WERI-Rb-1 (cell line): ENCODE results near the gene SIDT2.

Source experiments
- DNase-seq: peaks from one replicate; pipeline ENCODE4 v3.0.0-alpha.2; 2020
- H3K27ac ChIP-seq: fragments of 250-450 bp; sonication (Bioruptor Pico); 2 replicates; pipeline ENCODE4 v1.5.1; 2020; ENCODE audit warnings: mild to moderate bottlenecking, moderate library complexity
- H3K27me3 ChIP-seq: fragments of 250-450 bp; sonication (Bioruptor Pico); 2 replicates; pipeline ENCODE4 v1.5.1; 2021; ENCODE audit warnings: mild to moderate bottlenecking, low read depth, moderate library complexity; ENCODE audit not compliant: insufficient read depth, severe bottlenecking
- H3K36me3 ChIP-seq: fragments of 250-450 bp; sonication (Bioruptor Pico); 2 replicates; pipeline ENCODE4 v1.5.1; 2020; ENCODE audit warnings: mild to moderate bottlenecking, moderate library complexity
- H3K4me3 ChIP-seq: 2 replicates; pipeline ENCODE4 v1.5.1; 2011; ENCODE audit warnings: low read depth, mild to moderate bottlenecking, control low read depth, low read length
- H3K9me3 ChIP-seq: fragments of 250-450 bp; sonication (Bioruptor Pico); 2 replicates; pipeline ENCODE4 v1.5.1; 2021; ENCODE audit warnings: mild to moderate bottlenecking, moderate library complexity; ENCODE audit not compliant: severe bottlenecking
- TF ChIP-seq, protein P1 (sequence below): IDR thresholded peaks from 2 replicates; pipeline ENCODE4 v1.5.1; 2011; ENCODE audit warnings: low read depth, mild to moderate bottlenecking, control low read depth, inconsistent platforms, low read length

The SIDT2 gene

DNA sequence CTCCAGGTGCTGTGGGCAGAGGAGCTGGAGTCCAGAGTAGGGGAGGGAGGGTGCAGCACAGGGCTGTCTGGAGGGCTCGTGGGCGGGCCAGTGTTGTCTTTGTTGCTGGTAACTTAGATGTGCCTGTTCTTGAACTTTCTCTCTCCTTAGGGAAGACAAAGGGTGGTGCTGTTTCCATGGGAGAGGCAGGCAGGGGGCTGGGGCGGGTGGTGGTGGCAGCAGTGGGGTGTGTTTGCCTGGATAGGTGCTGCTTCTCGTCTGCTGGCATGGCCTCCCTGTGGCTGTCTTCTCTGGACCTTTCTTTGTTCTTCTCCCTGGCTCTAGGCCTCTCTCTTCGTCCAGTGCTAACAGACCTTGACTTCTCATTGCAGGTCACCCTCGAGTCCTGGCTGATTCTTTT, 8.5 kb downstream of the SIDT2 start:
- Histone ChIP-seq H3K4me3 (no peak overlapping the region), H3K9me3 (no peaks in the 10 kb centered on the region), H3K27ac (no peak overlapping the region), H3K36me3 (peaks cover 40% of the 10 kb centered on the region), H3K27me3 (no peaks in the 10 kb centered on the region)
- TF ChIP-seq, protein P1, sequence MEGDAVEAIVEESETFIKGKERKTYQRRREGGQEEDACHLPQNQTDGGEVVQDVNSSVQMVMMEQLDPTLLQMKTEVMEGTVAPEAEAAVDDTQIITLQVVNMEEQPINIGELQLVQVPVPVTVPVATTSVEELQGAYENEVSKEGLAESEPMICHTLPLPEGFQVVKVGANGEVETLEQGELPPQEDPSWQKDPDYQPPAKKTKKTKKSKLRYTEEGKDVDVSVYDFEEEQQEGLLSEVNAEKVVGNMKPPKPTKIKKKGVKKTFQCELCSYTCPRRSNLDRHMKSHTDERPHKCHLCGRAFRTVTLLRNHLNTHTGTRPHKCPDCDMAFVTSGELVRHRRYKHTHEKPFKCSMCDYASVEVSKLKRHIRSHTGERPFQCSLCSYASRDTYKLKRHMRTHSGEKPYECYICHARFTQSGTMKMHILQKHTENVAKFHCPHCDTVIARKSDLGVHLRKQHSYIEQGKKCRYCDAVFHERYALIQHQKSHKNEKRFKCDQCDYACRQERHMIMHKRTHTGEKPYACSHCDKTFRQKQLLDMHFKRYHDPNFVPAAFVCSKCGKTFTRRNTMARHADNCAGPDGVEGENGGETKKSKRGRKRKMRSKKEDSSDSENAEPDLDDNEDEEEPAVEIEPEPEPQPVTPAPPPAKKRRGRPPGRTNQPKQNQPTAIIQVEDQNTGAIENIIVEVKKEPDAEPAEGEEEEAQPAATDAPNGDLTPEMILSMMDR = no peak
- DNase-seq = no peak

DNA sequence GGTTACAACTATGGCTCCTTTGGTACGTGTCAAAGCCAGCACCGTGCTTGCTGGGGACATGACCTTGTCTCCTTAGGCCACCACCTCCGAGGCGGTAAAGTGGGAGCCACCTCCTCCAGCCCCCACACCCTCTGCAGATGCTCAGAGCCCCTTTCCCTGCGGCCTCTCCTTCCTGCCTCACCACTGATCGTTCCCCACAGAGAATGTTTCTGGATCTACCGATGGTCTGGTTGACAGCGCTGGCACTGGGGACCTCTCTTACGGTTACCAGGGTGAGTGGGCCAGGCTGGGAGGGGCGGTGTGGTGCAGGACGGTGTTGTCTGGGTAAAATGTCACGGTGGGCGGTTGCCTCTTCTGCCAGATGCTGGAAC, 8.9 kb downstream of the SIDT2 start:
- Histone ChIP-seq H3K9me3 (no peaks in the 10 kb centered on the region), H3K27me3 (no peaks in the 10 kb centered on the region), H3K4me3 (no peak overlapping the region), H3K27ac (no peak overlapping the region), H3K36me3 (peaks cover 36% of the 10 kb centered on the region)
- DNase-seq = no peak
- TF ChIP-seq, protein P1 = no peak

DNA sequence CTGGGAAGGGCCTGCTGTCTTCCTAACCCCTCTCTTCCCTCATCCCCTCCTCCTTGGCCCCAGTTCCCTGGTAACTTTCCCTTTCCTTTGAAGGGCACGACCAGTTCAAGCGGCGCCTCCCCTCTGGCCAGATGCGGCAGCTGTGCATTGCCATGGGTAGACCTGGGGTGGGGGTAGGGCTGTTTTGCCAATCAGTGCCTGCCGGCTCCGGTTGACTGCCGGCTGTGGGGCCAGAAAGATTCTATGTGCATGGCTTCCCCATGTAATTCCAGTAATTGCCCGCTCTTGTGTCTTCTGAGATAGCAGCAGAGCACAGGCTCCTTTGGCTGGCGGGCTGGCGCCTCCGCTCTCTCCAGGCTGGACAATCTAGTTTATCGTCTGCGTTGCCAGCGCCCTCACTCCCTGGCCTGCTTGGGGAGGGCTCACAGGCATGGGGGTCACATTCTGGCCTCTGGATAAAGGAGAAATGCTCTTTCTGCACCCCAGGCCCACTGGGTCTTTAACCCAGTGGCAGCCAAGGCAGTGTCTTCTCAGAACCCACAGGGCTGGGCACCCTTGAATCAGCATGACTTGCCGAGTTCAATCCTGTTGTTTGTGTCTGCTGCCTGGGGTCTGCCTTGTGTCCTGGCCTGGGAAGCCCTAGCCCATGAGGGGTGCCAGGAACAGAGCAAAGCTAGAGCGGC, 9.4 kb downstream of the SIDT2 start:
- no peak for DNase-seq
- TF ChIP-seq, protein P1 = no peak
- Histone ChIP-seq H3K27me3 (no peaks in the 10 kb centered on the region), H3K9me3 (no peaks in the 10 kb centered on the region), H3K27ac (no peak overlapping the region), H3K36me3 (peaks cover 36% of the 10 kb centered on the region), H3K4me3 (no peak overlapping the region)

DNA sequence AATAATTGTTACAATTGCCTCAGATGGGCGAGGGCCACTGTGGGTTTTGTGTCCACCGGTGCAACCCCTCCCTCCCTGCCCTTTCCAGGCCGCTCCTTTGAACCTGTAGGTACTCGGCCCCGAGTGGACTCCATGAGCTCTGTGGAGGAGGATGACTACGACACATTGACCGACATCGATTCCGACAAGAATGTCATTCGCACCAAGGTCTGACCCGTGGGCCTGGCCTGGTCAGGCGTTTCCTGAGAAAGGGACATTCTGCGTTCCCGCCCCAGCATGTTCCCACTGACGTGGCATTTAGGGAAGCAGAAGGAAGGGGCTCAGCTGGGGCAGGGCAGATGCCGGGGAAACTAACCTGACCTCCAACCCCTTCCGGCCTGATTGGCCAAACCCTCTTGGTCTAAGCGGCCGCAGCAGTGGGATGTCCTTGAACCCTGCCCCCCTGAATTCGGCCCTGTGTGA, 10.1 kb downstream of the SIDT2 start:
- H3K27me3 ChIP-seq = no peaks in the 10 kb centered on the region
- H3K4me3 ChIP-seq = no peak overlapping the region
- no peak for DNase-seq
- TF ChIP-seq, protein P1 = no peak
- H3K36me3 ChIP-seq = peaks cover 38% of the 10 kb centered on the region
- H3K9me3 ChIP-seq = no peaks in the 10 kb centered on the region
- H3K27ac ChIP-seq = no peak overlapping the region

DNA sequence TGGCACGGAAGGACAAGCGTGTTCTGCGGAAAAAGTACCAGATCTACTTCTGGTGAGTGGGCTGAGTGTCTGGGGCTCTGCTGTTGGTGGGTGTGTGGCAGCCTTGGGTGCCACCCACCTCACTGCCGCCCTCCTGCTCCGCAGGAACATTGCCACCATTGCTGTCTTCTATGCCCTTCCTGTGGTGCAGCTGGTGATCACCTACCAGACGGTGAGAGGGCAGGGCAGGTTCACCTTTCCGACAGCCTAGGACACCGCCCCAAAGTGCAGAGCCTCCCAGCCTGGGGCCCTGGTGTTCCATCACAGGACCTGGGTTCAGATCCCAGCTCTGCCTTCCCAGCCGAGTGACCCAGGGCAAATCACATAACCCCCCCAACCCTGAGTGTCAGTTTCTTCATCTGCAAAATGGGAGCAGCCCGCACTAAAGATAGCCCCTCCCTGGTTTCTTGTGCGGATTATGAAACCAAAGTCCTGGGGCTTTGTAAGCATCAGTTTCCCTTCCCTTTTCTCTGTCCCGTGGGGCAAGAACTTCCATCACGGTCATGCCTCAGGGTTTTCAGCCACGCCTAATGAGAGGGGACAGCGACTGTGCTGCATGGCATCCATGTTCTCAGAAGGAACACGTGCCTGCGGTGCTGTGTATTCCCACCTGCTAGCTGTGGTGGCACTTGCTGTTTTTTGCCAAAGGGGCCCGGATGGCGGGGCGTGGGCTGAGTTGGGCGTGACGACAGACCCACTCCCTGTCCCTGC, 10.8 kb downstream of the SIDT2 start:
- no peak overlapping the region for H3K27ac ChIP-seq

More for the DNA sequence above, 10.8 kb downstream of the SIDT2 start:
- Histone ChIP-seq H3K36me3 (peaks cover 40% of the 10 kb centered on the region), H3K9me3 (no peaks in the 10 kb centered on the region), H3K4me3 (no peak overlapping the region), H3K27me3 (no peaks in the 10 kb centered on the region)
- TF ChIP-seq, protein P1 = no peak
- DNase-seq = no peak
